Measurements from ENCODE around the gene TMEM203. TPM values are rescaled to one million over a fixed set of nuclear protein-coding genes. Genes with fewer than 3 reads are reported as not detected.

The TMEM203 gene
- total RNA-seq, 4 donors from 2014 or later: 29.7 to 47.3 (median 38.4) TPM

GRCh38 chr9:137251490-137252268, 46.2 kb upstream of the TMEM203 start:
- Histone ChIP-seq H3K27ac (no peak overlapping the region), H3K4me1 (peaks cover 14 to 19% of the 10 kb centered on the region in 2 donors), H3K4me3 (replicated peaks in 1 of 3) (no peak overlapping the region), H3K9me3 (no peaks in the 10 kb centered on the region), H3K36me3 (no peaks in the 10 kb centered on the region), H3K27me3 (no peaks in the 10 kb centered on the region)
- TF ChIP-seq, protein P1, sequence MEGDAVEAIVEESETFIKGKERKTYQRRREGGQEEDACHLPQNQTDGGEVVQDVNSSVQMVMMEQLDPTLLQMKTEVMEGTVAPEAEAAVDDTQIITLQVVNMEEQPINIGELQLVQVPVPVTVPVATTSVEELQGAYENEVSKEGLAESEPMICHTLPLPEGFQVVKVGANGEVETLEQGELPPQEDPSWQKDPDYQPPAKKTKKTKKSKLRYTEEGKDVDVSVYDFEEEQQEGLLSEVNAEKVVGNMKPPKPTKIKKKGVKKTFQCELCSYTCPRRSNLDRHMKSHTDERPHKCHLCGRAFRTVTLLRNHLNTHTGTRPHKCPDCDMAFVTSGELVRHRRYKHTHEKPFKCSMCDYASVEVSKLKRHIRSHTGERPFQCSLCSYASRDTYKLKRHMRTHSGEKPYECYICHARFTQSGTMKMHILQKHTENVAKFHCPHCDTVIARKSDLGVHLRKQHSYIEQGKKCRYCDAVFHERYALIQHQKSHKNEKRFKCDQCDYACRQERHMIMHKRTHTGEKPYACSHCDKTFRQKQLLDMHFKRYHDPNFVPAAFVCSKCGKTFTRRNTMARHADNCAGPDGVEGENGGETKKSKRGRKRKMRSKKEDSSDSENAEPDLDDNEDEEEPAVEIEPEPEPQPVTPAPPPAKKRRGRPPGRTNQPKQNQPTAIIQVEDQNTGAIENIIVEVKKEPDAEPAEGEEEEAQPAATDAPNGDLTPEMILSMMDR (IDR thresholded peaks at IDR 0.05): no peak
- no peak for TF ChIP-seq POLR2A (IDR thresholded peaks at IDR 0.05)
- WGBS, 2 donors: 86 to 91% methylated on average over 13 to 18 of the region's 22 CpGs
- no peak for DNase-seq
- intact Hi-C loops (cut with DNase I): no loop called here

DNA sequence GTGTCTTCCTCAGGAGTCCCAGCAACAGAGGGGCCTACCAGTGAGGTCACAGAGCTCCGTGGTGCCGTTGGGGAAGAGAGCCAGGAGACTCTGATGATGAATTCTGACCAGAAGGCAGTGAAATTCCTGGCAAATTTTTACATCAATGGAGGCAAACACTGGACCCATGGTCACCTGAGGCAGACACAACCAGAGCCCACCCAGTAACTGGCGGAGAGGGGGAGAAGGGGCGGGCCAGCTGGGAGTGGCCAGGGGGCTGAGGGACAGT, 45.7 kb upstream of the TMEM203 start, which contains the start of gene STPG3:
STPG3 (plus strand) TSS at position 93 of the 268 bp plus-strand sequence; CDS start at position 94, 1 bp downstream.
- intact Hi-C loops (cut with DNase I): no loop called here

GRCh38 chr9:137250329-137251193, 45.1 kb upstream of the TMEM203 start:
- H3K36me3 ChIP-seq: no peaks in the 10 kb centered on the region
- WGBS, 2 donors: 59 to 67% methylated on average over 8 to 14 of the region's 18 CpGs
- H3K9me3 ChIP-seq: no peaks in the 10 kb centered on the region
- no peaks in the 10 kb centered on the region for H3K27me3 ChIP-seq
- H3K27ac ChIP-seq: no peak overlapping the region
- peaks cover 5 to 10% of the 10 kb centered on the region in 2 donors for H3K4me1 ChIP-seq
- DNase-seq: no peak
- TF ChIP-seq, protein P1 (IDR thresholded peaks at IDR 0.05): no peak
- TF ChIP-seq POLR2A (IDR thresholded peaks at IDR 0.05): no peak
- no peak overlapping the region for H3K4me3 ChIP-seq (replicated peaks in 1 of 3)
- intact Hi-C loops (cut with DNase I): no loop called here

More for the DNA sequence above, 45.7 kb upstream of the TMEM203 start, which contains the start of gene STPG3:
- Histone ChIP-seq H3K4me3 (replicated peaks in 1 of 3) (no peak within 1 kb of the TSS), H3K4me1 (peaks cover 9 to 14% of the 10 kb centered on the region in 2 donors), H3K36me3 (no peaks in the 10 kb centered on the region), H3K27me3 (no peaks in the 10 kb centered on the region), H3K9me3 (no peaks in the 10 kb centered on the region), H3K27ac (no peak within 1 kb of the TSS)
- no peak for DNase-seq
- TF ChIP-seq POLR2A (IDR thresholded peaks at IDR 0.05): no peak
- TF ChIP-seq, protein P1 (IDR thresholded peaks at IDR 0.05): no peak
- WGBS, 2 donors: 61 to 76% methylated on average over 4 of the region's 4 CpGs

DNA sequence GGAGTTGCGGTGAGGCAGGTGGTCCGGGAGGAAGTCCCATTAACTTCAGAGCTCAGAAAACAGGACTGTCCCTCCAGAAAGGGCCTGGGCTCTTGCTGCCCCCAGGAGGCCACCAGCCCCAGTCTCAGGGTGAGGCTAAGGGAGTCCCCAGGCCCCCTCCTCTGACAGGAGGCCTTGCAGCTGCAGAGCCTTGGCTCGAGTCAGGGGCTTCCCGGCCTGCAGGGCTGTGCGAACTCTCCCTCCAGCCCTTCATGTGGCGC, 42.4 kb upstream of the TMEM203 start:
- 80 to 92% methylated on average over 4 to 6 of the region's 6 CpGs for WGBS, 2 donors
- intact Hi-C loops (cut with DNase I): no loop called here
- Histone ChIP-seq H3K27me3 (no peaks in the 10 kb centered on the region), H3K27ac (no peak overlapping the region), H3K4me3 (replicated peaks in 1 of 3) (no peak overlapping the region), H3K9me3 (no peaks in the 10 kb centered on the region), H3K4me1 (peaks cover 0 to 2% of the 10 kb centered on the region in 2 donors), H3K36me3 (peaks cover 6 to 9% of the 10 kb centered on the region in 2 donors)
- TF ChIP-seq POLR2A (IDR thresholded peaks at IDR 0.05): no peak
- TF ChIP-seq, protein P1 (IDR thresholded peaks at IDR 0.05): no peak
- DNase-seq: no peak

Measured in thyroid gland (tissue), 4 donors.